Neural cell (in vitro differentiated cells): ENCODE measurements around the gene MED27. TPM values are rescaled to one million over a fixed set of nuclear protein-coding genes. Genes with fewer than 3 reads are reported as not detected.

Source experiments
- H2AFZ ChIP-seq: fragments of 200-600, 300-800 bp; sonication (generic), shearing (Covaris generic); 2 replicates; pipeline ENCODE4 v1.6.0; 2014; ENCODE audit warnings: low read depth, mild to moderate bottlenecking, antibody characterized with exemption, low read length, moderate library complexity
- H3F3A ChIP-seq: fragments of 200-600 bp; shearing (Covaris generic); 2 replicates; pipeline ENCODE4 v1.6.1; 2016; ENCODE audit warnings: mild to moderate bottlenecking, moderate library complexity, mixed read lengths, antibody characterized with exemption, low read length; ENCODE audit not compliant: insufficient read depth, poor library complexity, severe bottlenecking
- H3K27ac ChIP-seq: fragments of 200-600, 300-800 bp; sonication (generic), shearing (Covaris generic); 2 replicates; pipeline ENCODE4 v1.5.1; 2014; ENCODE audit warnings: mild to moderate bottlenecking, low read length, moderate library complexity
- H3K27me3 ChIP-seq: fragments of 300-800, 200-600 bp; sonication (generic), shearing (Covaris generic); 2 replicates; pipeline ENCODE4 v1.6.0; 2014; ENCODE audit warnings: mild to moderate bottlenecking, low read depth, low read length, moderate library complexity; ENCODE audit not compliant: insufficient read depth
- H3K36me3 ChIP-seq: fragments of 300-800, 200-600 bp; sonication (generic), shearing (Covaris generic); 2 replicates; pipeline ENCODE4 v1.5.1; 2014; ENCODE audit warnings: mild to moderate bottlenecking, antibody characterized with exemption, low read length, moderate library complexity; ENCODE audit not compliant: insufficient read depth
- H3K4me2 ChIP-seq: fragments of 300-800, 200-600 bp; sonication (generic), shearing (Covaris generic); 2 replicates; pipeline ENCODE4 v1.6.0; 2014; ENCODE audit warnings: mild to moderate bottlenecking, low read length
- H3K4me3 ChIP-seq: fragments of 300-800, 200-600 bp; sonication (generic), shearing (Covaris generic); 2 replicates; pipeline ENCODE4 v1.5.1; 2014; ENCODE audit warnings: mild to moderate bottlenecking, low read length, moderate library complexity
- H3K79me2 ChIP-seq: fragments of 200-600 bp; shearing (Covaris generic); replicated peaks from 2 replicates; pipeline ENCODE4 v1.6.0; 2014; ENCODE audit warnings: mild to moderate bottlenecking, low read length, moderate library complexity; ENCODE audit not compliant: insufficient read depth
- H3K9ac ChIP-seq: fragments of 300-800, 200-600 bp; sonication (generic), shearing (Covaris generic); 2 replicates; pipeline ENCODE4 v1.6.1; 2016; ENCODE audit warnings: mild to moderate bottlenecking, low read length, mixed read lengths
- H3K9me2 ChIP-seq: fragments of 200-600 bp; shearing (Covaris generic); 2 replicates; pipeline ENCODE4 v1.6.1; 2016; ENCODE audit warnings: mild to moderate bottlenecking, low read length, mixed read lengths; ENCODE audit not compliant: insufficient read depth
- H3K9me3 ChIP-seq: fragments of 200-600, 300-800 bp; sonication (generic), shearing (Covaris generic); 2 replicates; pipeline ENCODE4 v1.6.1; 2016; ENCODE audit warnings: mild to moderate bottlenecking, mixed run types, low read length, moderate library complexity, mixed read lengths
- H4K20me1 ChIP-seq: fragments of 200-600 bp; shearing (Covaris generic); 2 replicates; pipeline ENCODE4 v1.6.1; 2016; ENCODE audit warnings: mild to moderate bottlenecking, mixed run types; ENCODE audit not compliant: insufficient read depth
- CTCF ChIP-seq: fragments of 450-650 bp; IDR thresholded peaks from 2 replicates; pipeline ENCODE4 v1.5.1; 2014; ENCODE audit warnings: antibody characterized with exemption, mild to moderate bottlenecking, moderate library complexity; ENCODE audit not compliant: poor library complexity, severe bottlenecking
- EP300 ChIP-seq: fragments of 450-650 bp; conservative IDR thresholded peaks from 2 replicates; pipeline ENCODE4 v1.6.1; 2014; ENCODE audit warnings: antibody characterized with exemption, mild to moderate bottlenecking, moderate library complexity; ENCODE audit not compliant: poor library complexity, severe bottlenecking
- EZH2 ChIP-seq: fragments of 200-600, 300-800 bp; shearing (Covaris generic), sonication (generic); IDR thresholded peaks from 2 replicates; pipeline ENCODE4 v1.6.1; 2014; ENCODE audit warnings: antibody characterized with exemption, low read length, borderline replicate concordance, mild to moderate bottlenecking; ENCODE audit not compliant: insufficient read depth, poor library complexity, severe bottlenecking
- MXI1 ChIP-seq: fragments of 450-650 bp; conservative IDR thresholded peaks from 2 replicates; pipeline ENCODE4 v1.6.1; 2014; ENCODE audit warnings: antibody characterized with exemption, mild to moderate bottlenecking; ENCODE audit not compliant: poor library complexity, severe bottlenecking
- POLR2AphosphoS5 ChIP-seq: IDR thresholded peaks from 2 replicates; pipeline ENCODE4 v1.6.1; 2012
- RAD21 ChIP-seq: fragments of 450-650 bp; conservative IDR thresholded peaks from 2 replicates; pipeline ENCODE4 v1.6.1; 2014; ENCODE audit warnings: antibody characterized with exemption, mild to moderate bottlenecking, moderate library complexity
- REST ChIP-seq: IDR thresholded peaks from 2 replicates; pipeline ENCODE4 v1.6.1; 2012; ENCODE audit warnings: borderline replicate concordance
- SMC3 ChIP-seq: fragments of 450-650 bp; conservative IDR thresholded peaks from 2 replicates; pipeline ENCODE4 v1.6.1; 2014; ENCODE audit warnings: antibody characterized with exemption, mild to moderate bottlenecking, moderate library complexity; ENCODE audit not compliant: poor library complexity
- TAF1 ChIP-seq: IDR thresholded peaks from 2 replicates; pipeline ENCODE4 v1.6.1; 2012; ENCODE audit warnings: low read depth
- polyA plus RNA-seq: library from polyadenylated mRNA; depleted of rRNA; stranded (reverse); fragments of >200 nt; gene quantifications from 2 replicates; pipeline ENCODE4 v1.2.3, GENCODE V29; 2014

Gene MED27
- polyA plus RNA-seq, 1 donor from 2014 or later: 7.5 TPM

- Histone ChIP-seq H3K27ac (no peak overlapping the region), H3K27me3 (no peaks in the 10 kb centered on the region), H3K4me3 (no peak overlapping the region), H3K9me3 (peaks cover 5% of the 10 kb centered on the region), H4K20me1 (no peaks in the 10 kb centered on the region), H3K36me3 (no peaks in the 10 kb centered on the region), H3F3A (no peaks in the 10 kb centered on the region), H3K9me2 (no peaks in the 10 kb centered on the region), H3K9ac (no peak overlapping the region), H3K4me2 (no peak overlapping the region), H3K79me2 (no peaks in the 10 kb centered on the region), H2AFZ (no peak overlapping the region)
- TF ChIP-seq RAD21 (no peak), EP300 (no peak), SMC3 (no peak), CTCF (no peak), MXI1 (no peak), REST (no peak), TAF1 (no peak), EZH2 (no peak), POLR2AphosphoS5 (no peak)
Measured at GRCh38 chr9:131837836-131838235, 241.8 kb downstream of the MED27 start.

GRCh38 chr9:131837316-131837715, 242.4 kb downstream of the MED27 start:
- Histone ChIP-seq H2AFZ (no peak overlapping the region), H3K9me3 (peaks cover 5% of the 10 kb centered on the region), H3K9ac (no peak overlapping the region), H3K27me3 (no peaks in the 10 kb centered on the region), H3K4me3 (no peak overlapping the region), H3K27ac (no peak overlapping the region), H3F3A (no peaks in the 10 kb centered on the region), H3K9me2 (no peaks in the 10 kb centered on the region), H4K20me1 (no peaks in the 10 kb centered on the region), H3K36me3 (no peaks in the 10 kb centered on the region), H3K4me2 (no peak overlapping the region), H3K79me2 (no peaks in the 10 kb centered on the region)
- TF ChIP-seq EZH2 (no peak), POLR2AphosphoS5 (no peak), EP300 (no peak), SMC3 (peak; percentile 27), RAD21 (peak; percentile 28), REST (no peak), TAF1 (no peak), CTCF (no peak), MXI1 (no peak)
